PC-3 (cell line): ENCODE measurements around the gene IL12RB1. TPM values are rescaled to one million over a fixed set of nuclear protein-coding genes. Genes with fewer than 3 reads are reported as not detected.
A peak's percentile ranks its signal among the peaks of the same experiment; 100 is the strongest.

Experiments
- ATAC-seq: fragments of 200-7000 bp; cut with Tn5 transposase; 2 replicates; pipeline ENCODE4 v1.9.1; 2020; ENCODE audit warnings: mild to moderate bottlenecking, moderate library complexity
- BruUV-seq: library from RNA; stranded (reverse); fragments of 400-500 nt; replicated peaks from 2 replicates; lab custom pipeline; 2021; lab: Mats Ljungman, UMichigan
- CTCF ChIA-PET: fragments of 300-600 bp; sonication (Branson Sonifier 250); formaldehyde crosslinking; loops from one replicate; lab custom pipeline; 2022; ENCODE audit warnings: antibody characterized with exemption; lab: Charles Lee
- POLR2A ChIA-PET: fragments of 300-600 bp; sonication (Branson Sonifier 250); formaldehyde crosslinking; loops from one replicate; lab custom pipeline; 2022; ENCODE audit warnings: antibody characterized with exemption; ENCODE audit not compliant: unreplicated experiment; lab: Charles Lee
- DNase-seq: peaks from one replicate; pipeline ENCODE4 v3.0.0-alpha.2; 2015
- H2AFZ ChIP-seq: fragments of 300-600 bp; sonication (generic); 2 replicates; pipeline ENCODE4 v1.6.0; 2016; ENCODE audit warnings: antibody characterized with exemption, low read length
- H3F3A ChIP-seq: fragments of 300-600 bp; sonication (generic); one replicate; pipeline ENCODE4 v1.6.0; 2017; ENCODE audit warnings: antibody characterized with exemption, low read length, control low read depth, mild to moderate bottlenecking; ENCODE audit not compliant: unreplicated experiment
- H3K27ac ChIP-seq: fragments of 300-600 bp; sonication (generic); 2 replicates; pipeline ENCODE4 v1.5.1; 2016; ENCODE audit warnings: mild to moderate bottlenecking, low read length
- H3K27me3 ChIP-seq: fragments of 300-600 bp; sonication (generic); 2 replicates; pipeline ENCODE4 v1.6.1; 2016; ENCODE audit warnings: low read length, mixed read lengths
- H3K36me3 ChIP-seq: fragments of 300-600 bp; sonication (generic); 2 replicates; pipeline ENCODE4 v1.6.1; 2016; ENCODE audit warnings: low read depth, mixed run types, low read length, mixed read lengths
- H3K4me1 ChIP-seq: fragments of 300-600 bp; sonication (generic); 2 replicates; pipeline ENCODE4 v1.5.1; 2016; ENCODE audit warnings: low read length; ENCODE audit not compliant: insufficient read depth
- H3K4me2 ChIP-seq: fragments of 300-600 bp; sonication (generic); 2 replicates; pipeline ENCODE4 v1.6.0; 2016; ENCODE audit warnings: low read length
- H3K4me3 ChIP-seq: fragments of 300-600 bp; sonication (generic); 2 replicates; pipeline ENCODE4 v1.5.1; 2016; ENCODE audit warnings: mild to moderate bottlenecking, low read length, mixed read lengths
- H3K79me2 ChIP-seq: fragments of 300-600 bp; sonication (generic); 2 replicates; pipeline ENCODE4 v1.6.1; 2017; ENCODE audit warnings: low read length, mixed read lengths
- H3K9ac ChIP-seq: fragments of 300-600 bp; sonication (generic); 2 replicates; pipeline ENCODE4 v1.6.0; 2016; ENCODE audit warnings: mild to moderate bottlenecking, low read length
- H3K9me2 ChIP-seq: fragments of 300-600 bp; sonication (generic); replicated peaks from 2 replicates; pipeline ENCODE4 v1.6.1; 2016; ENCODE audit warnings: mixed run types, low read length, mixed read lengths
- H3K9me3 ChIP-seq: fragments of 300-600 bp; sonication (generic); 2 replicates; pipeline ENCODE4 v1.6.1; 2016; ENCODE audit warnings: low read length, mixed read lengths
- H4K20me1 ChIP-seq: fragments of 300-600 bp; sonication (generic); 2 replicates; pipeline ENCODE4 v1.6.1; 2016; ENCODE audit warnings: low read length, mixed read lengths
- CTCF ChIP-seq: fragments of 300-600 bp; sonication (generic); conservative IDR thresholded peaks from 2 replicates; pipeline ENCODE4 v1.5.1; 2017; ENCODE audit warnings: antibody characterized with exemption, low read depth, mild to moderate bottlenecking, low read length
- EZH2 ChIP-seq: fragments of 300-600 bp; sonication (generic); IDR thresholded peaks from one replicate; pipeline ENCODE4 v1.6.1; 2017; ENCODE audit warnings: antibody characterized with exemption, mild to moderate bottlenecking, low read length; ENCODE audit not compliant: unreplicated experiment
- EZH2phosphoT487 ChIP-seq: fragments of 300-600 bp; sonication (generic); IDR thresholded peaks from 2 replicates; pipeline ENCODE4 v1.6.1; 2018; ENCODE audit warnings: mild to moderate bottlenecking, antibody characterized with exemption, low read length, borderline replicate concordance
- intact Hi-C: fragments of 100-400 bp; cut with micrococcal nuclease; formaldehyde crosslinking; loops from 2 replicates; pipeline ENCODE4 v1.9.0; 2023
- total RNA-seq: library from RNA; depleted of rRNA; stranded (reverse); fragments of >200 nt; gene quantifications from 2 replicates; pipeline ENCODE4 v1.2.3, GENCODE V29; 2014

The IL12RB1 gene
- total RNA-seq, 1 experiment from 2014 or later = not detected

DNA sequence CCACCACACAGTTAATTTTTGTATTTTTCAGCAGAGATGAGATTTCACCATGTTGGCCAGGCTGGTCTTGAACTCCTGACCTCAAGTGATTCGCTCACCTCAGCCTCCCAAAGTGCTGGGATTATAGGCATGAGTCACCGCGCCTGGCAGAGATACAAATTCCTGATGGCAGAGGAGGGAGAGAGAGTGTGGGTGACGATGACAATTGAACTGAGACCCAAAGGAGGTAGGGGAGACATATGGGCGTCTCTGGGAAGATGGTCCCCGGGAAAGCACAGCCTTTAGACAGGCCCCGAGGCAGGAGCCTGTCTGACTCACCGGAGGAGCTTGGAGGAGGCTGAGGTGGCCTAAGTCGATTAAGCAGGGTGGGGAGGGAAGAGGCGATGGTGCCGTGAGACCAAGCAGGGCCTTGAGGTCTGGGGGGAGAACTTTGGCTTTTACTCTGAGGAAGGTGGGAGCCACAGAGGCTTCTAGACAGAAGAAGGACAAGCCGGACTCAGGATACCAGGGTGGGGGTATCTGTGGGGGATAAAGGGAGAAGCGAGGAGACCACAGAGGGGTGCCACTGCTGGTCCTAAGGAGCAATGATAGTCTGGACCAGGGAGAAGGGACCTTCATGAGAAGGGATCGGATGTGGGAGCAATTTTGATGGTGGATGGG lies 40.5 kb downstream of the IL12RB1 start:
- H3K4me2 ChIP-seq = no peak overlapping the region
- 0 out of 2 replicates have a peak overlapping the region, but pooled peaks have one; percentile 28 for H2AFZ ChIP-seq
- peak overlapping the region; percentile 45; the same call in 1 of the 2 replicates for H3K9ac ChIP-seq
- ATAC-seq (peak; percentile 81), DNase-seq (peak; percentile 92)
- no peaks in the 10 kb centered on the region for H3K79me2 ChIP-seq
- peak overlapping the region; percentile 67 for H3K27ac ChIP-seq
- H3F3A ChIP-seq = no peaks in the 10 kb centered on the region
- H3K4me3 ChIP-seq = no peak overlapping the region
- H3K9me3 ChIP-seq = no peaks in the 10 kb centered on the region; the same call in 1 of the 2 replicates
- H4K20me1 ChIP-seq = no peaks in the 10 kb centered on the region
- TF ChIP-seq CTCF = no peak
- TF ChIP-seq EZH2phosphoT487 = no peak
- TF ChIP-seq EZH2 = no peak
- no peaks in the 10 kb centered on the region for H3K9me2 ChIP-seq
- H3K36me3 ChIP-seq = no peaks in the 10 kb centered on the region
- BruUV-seq = no TSS peak
- CTCF ChIA-PET = interaction anchor here (0.6 kb wide), 2 partner anchors 67 to 741 kb away, joined by 3 read pairs; no protein-coding TSS in a partner anchor
- POLR2A ChIA-PET = no interaction called here
- H3K4me1 ChIP-seq = peaks cover 22% of the 10 kb centered on the region
- H3K27me3 ChIP-seq = no peaks in the 10 kb centered on the region
- intact Hi-C loops = no loop called here

GRCh38 chr19:18045307-18046050 lies 41.3 kb downstream of the IL12RB1 start:
- Histone ChIP-seq H3K27ac (peak overlapping the region; percentile 67), H3K27me3 (no peaks in the 10 kb centered on the region), H3K4me3 (peak overlapping the region; percentile 56), H3K79me2 (no peaks in the 10 kb centered on the region), H3K4me2 (peak overlapping the region; percentile 77), H3K4me1 (peaks cover 22% of the 10 kb centered on the region), H3K9ac (peak overlapping the region; percentile 29; the same call in 1 of the 2 replicates), H3K9me3 (no peaks in the 10 kb centered on the region; the same call in 1 of the 2 replicates), H3K36me3 (no peaks in the 10 kb centered on the region), H3K9me2 (no peaks in the 10 kb centered on the region), H2AFZ (peak overlapping the region; percentile 30), H4K20me1 (no peaks in the 10 kb centered on the region), H3F3A (no peaks in the 10 kb centered on the region)
- no peak for DNase-seq
- ATAC-seq = no peak
- no TSS peak for BruUV-seq
- ChIA-PET POLR2A (no interaction called here), CTCF (no interaction called here)
- intact Hi-C loops = no loop called here
- TF ChIP-seq EZH2phosphoT487 = no peak
- TF ChIP-seq EZH2 = no peak
- no peak for TF ChIP-seq CTCF
